ENCODE data around the gene SNTG2.

SNTG2 gene

GRCh38 chr2:950080-950966, at the start of gene SNTG2:
Gene SNTG2, plus strand, starts transcription at chr2:950849. Its CDS starts 148 bp downstream, at chr2:950997.
- peak within 1 kb of the TSS; percentile 53 for H3K4me3 ChIP-seq (ENCODE audit: low read depth, low read length)
- TF ChIP-seq CTCF (IDR thresholded peaks at IDR 0.05; ENCODE audit: control insufficient read depth, extremely low read depth, insufficient read depth) = no peak
- DNase-seq (ENCODE audit: low read depth) = no peak

GRCh38 chr2:902584-902983, 48.1 kb upstream of the SNTG2 start:
- H3K4me3 ChIP-seq (ENCODE audit: low read depth, low read length) = no peak overlapping the region
- no peak for DNase-seq (ENCODE audit: low read depth)
- TF ChIP-seq CTCF (IDR thresholded peaks at IDR 0.05; ENCODE audit: control insufficient read depth, extremely low read depth, insufficient read depth) = no peak

GRCh38 chr2:903223-903900, 47.3 kb upstream of the SNTG2 start:
- DNase-seq (ENCODE audit: low read depth) = no peak
- peak; percentile 75 for TF ChIP-seq CTCF (IDR thresholded peaks at IDR 0.05; ENCODE audit: control insufficient read depth, extremely low read depth, insufficient read depth)
- no peak overlapping the region for H3K4me3 ChIP-seq (ENCODE audit: low read depth, low read length)

- no peak for TF ChIP-seq CTCF (IDR thresholded peaks at IDR 0.05; ENCODE audit: control insufficient read depth, extremely low read depth, insufficient read depth)
- no peak overlapping the region for H3K4me3 ChIP-seq (ENCODE audit: low read depth, low read length)
- DNase-seq (ENCODE audit: low read depth) = no peak
These were observed 46.2 kb upstream of the SNTG2 start for GRCh38 chr2:904246-905024.

- no peak for DNase-seq (ENCODE audit: low read depth)
- TF ChIP-seq CTCF (IDR thresholded peaks at IDR 0.05; ENCODE audit: control insufficient read depth, extremely low read depth, insufficient read depth) = no peak
These were observed 45.4 kb upstream of the SNTG2 start for GRCh38 chr2:905091-905832.

GRCh38 chr2:905833-906140, 44.9 kb upstream of the SNTG2 start:
- no peak for TF ChIP-seq CTCF (IDR thresholded peaks at IDR 0.05; ENCODE audit: control insufficient read depth, extremely low read depth, insufficient read depth)
- no peak for DNase-seq (ENCODE audit: low read depth)
- H3K4me3 ChIP-seq (ENCODE audit: low read depth, low read length) = no peak overlapping the region

More at GRCh38 chr2:905091-905832, 45.4 kb upstream of the SNTG2 start:
- H3K4me3 ChIP-seq (ENCODE audit: low read depth, low read length) = no peak overlapping the region

Measured in LNCaP clone FGC (cell line).